IgD-negative memory B cell (primary cell): ENCODE measurements around the gene JAK1. TPM values are rescaled to one million over a fixed set of nuclear protein-coding genes. Genes with fewer than 3 reads are reported as not detected.

Experiments
- H3K27ac Mint-ChIP-seq, 3 donors: one replicate each; pipeline ENCODE4 v1.8.0; 2020 to 2022; ENCODE audit warnings: mild to moderate bottlenecking in 3 of 3, mixed read lengths in 3 of 3, moderate library complexity in 1 of 3
- H3K27me3 Mint-ChIP-seq: one replicate; pipeline ENCODE4 v1.8.0; 2021; ENCODE audit warnings: mixed read lengths
- H3K36me3 Mint-ChIP-seq: one replicate; pipeline ENCODE4 v1.8.0; 2020; ENCODE audit warnings: mild to moderate bottlenecking, mixed read lengths
- H3K4me1 Mint-ChIP-seq, 3 donors: one replicate each; pipeline ENCODE4 v1.8.0; 2020 to 2022; ENCODE audit warnings: mixed read lengths in 3 of 3, mild to moderate bottlenecking in 1 of 3
- H3K4me3 Mint-ChIP-seq, 4 donors: one replicate each; pipeline ENCODE4 v1.8.0; 2020 to 2022; ENCODE audit warnings: mild to moderate bottlenecking in 4 of 4, mixed read lengths in 4 of 4, moderate library complexity in 3 of 4
- H3K9me3 Mint-ChIP-seq, 3 donors: one replicate each; pipeline ENCODE4 v1.8.0; 2020 to 2021; ENCODE audit warnings: mixed read lengths in 3 of 3, mild to moderate bottlenecking in 1 of 3
- polyA plus RNA-seq: library from polyadenylated mRNA; unstranded; fragments of 300-500 nt; fragmentation: Illumina TruSeq; gene quantifications from one replicate; pipeline ENCODE4 v1.2.3, GENCODE V29; 2021

JAK1 gene
- polyA plus RNA-seq, 1 donor from 2014 or later: 216 TPM

GRCh38 chr1:64967381-64967780, 1.0 kb upstream of the JAK1 start:
- H3K4me1 Mint-ChIP-seq: peaks cover 27 to 31% (median 30%) of the 10 kb centered on the region in 3 donors
- no peaks in the 10 kb centered on the region for H3K36me3 Mint-ChIP-seq

DNA sequence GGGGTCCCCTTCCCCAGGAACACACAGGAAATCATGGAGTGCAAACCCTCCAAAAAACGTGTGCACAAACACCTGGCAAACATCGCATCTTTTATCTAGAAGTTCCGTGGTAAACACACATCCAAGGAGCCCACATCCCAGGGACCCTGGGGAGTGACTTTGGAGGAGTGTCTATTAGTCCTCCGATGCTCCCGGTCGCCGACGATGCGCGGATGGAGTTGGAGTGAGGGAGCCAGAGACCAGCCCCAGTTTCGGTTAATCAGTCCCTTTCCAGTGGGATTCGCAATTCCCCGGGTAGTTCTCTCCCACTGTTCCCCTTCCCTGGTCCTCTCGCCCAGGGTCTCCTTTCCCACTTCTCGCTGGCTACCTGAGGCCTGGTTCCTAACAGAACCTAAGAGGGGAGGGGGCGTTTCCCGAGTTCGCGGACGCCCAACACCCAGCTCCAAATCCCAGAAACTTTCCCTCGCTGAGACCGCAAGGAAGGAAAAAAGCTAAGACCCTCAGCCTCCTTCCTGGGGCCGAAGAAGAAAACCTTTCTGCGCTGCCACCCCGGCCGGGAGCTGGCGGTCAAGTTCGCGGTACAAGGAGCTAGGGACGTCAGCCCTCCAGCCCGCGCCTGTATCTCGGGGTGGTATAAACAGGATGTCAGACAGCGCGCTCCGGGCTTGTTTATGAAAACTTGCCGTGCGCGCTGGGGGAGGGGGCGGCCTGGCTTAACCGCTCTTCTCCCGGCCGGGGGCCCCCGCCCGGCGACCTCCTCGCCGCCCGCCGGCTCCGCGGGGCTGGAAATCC, 787 bp downstream of the JAK1 start:
- Mint-ChIP-seq H3K36me3 (no peaks in the 10 kb centered on the region), H3K27me3 (peaks cover 2% of the 10 kb centered on the region), H3K9me3 (no peaks in the 10 kb centered on the region), H3K4me3 (peak overlapping the region; percentile 94 to 98 (median 96)), H3K4me1 (peaks cover 41 to 48% (median 45%) of the 10 kb centered on the region in 3 donors), H3K27ac (peak overlapping the region; percentile 40 to 99 (median 96))

More at GRCh38 chr1:64967381-64967780, 1.0 kb upstream of the JAK1 start:
- H3K27me3 Mint-ChIP-seq: no peaks in the 10 kb centered on the region
- no peaks in the 10 kb centered on the region for H3K9me3 Mint-ChIP-seq
- H3K27ac Mint-ChIP-seq: peak overlapping the region; percentile 76 to 98 (median 97)
- peak overlapping the region; percentile 85 to 99 (median 93) for H3K4me3 Mint-ChIP-seq

- peaks cover 47 to 64% (median 50%) of the 10 kb centered on the region in 3 donors for H3K4me1 Mint-ChIP-seq
- peaks cover 2% of the 10 kb centered on the region for H3K27me3 Mint-ChIP-seq
These were observed 2.9 kb downstream of the JAK1 start for GRCh38 chr1:64963466-64963865.

GRCh38 chr1:64962441-64962840, 3.9 kb downstream of the JAK1 start:
- peak overlapping the region; percentile 40 to 94 (median 93) for H3K27ac Mint-ChIP-seq
- H3K36me3 Mint-ChIP-seq: no peaks in the 10 kb centered on the region
- no peaks in the 10 kb centered on the region for H3K9me3 Mint-ChIP-seq
- peaks cover 2% of the 10 kb centered on the region for H3K27me3 Mint-ChIP-seq
- peaks cover 51 to 65% (median 52%) of the 10 kb centered on the region in 3 donors for H3K4me1 Mint-ChIP-seq
- H3K4me3 Mint-ChIP-seq: peak overlapping the region; percentile 48 to 95 (median 86)

More at GRCh38 chr1:64963466-64963865, 2.9 kb downstream of the JAK1 start:
- Mint-ChIP-seq H3K36me3 (no peaks in the 10 kb centered on the region), H3K4me3 (peak overlapping the region; percentile 94 to 98 (median 96)), H3K9me3 (no peaks in the 10 kb centered on the region), H3K27ac (peak overlapping the region; percentile 40 to 94 (median 93))

GRCh38 chr1:64961923-64962322, 4.4 kb downstream of the JAK1 start:
- Mint-ChIP-seq H3K9me3 (no peaks in the 10 kb centered on the region), H3K27ac (peak overlapping the region; percentile 40 to 94 (median 93)), H3K36me3 (no peaks in the 10 kb centered on the region), H3K4me1 (peaks cover 46 to 60% (median 47%) of the 10 kb centered on the region in 3 donors), H3K27me3 (peaks cover 2% of the 10 kb centered on the region), H3K4me3 (peak overlapping the region; percentile 48 to 95 (median 86))

GRCh38 chr1:64960731-64961130, 5.6 kb downstream of the JAK1 start:
- Mint-ChIP-seq H3K9me3 (no peaks in the 10 kb centered on the region), H3K27me3 (peaks cover 2% of the 10 kb centered on the region), H3K4me1 (peaks cover 43 to 58% (median 46%) of the 10 kb centered on the region in 3 donors), H3K27ac (peak overlapping the region; percentile 40 to 94 (median 93)), H3K36me3 (no peaks in the 10 kb centered on the region), H3K4me3 (peak overlapping the region; percentile 48 to 89 (median 73))

GRCh38 chr1:64959986-64960385, 6.4 kb downstream of the JAK1 start:
- no peaks in the 10 kb centered on the region for H3K9me3 Mint-ChIP-seq
- peaks cover 2% of the 10 kb centered on the region for H3K27me3 Mint-ChIP-seq
- peak overlapping the region; percentile 40 to 94 (median 93) for H3K27ac Mint-ChIP-seq
- H3K36me3 Mint-ChIP-seq: no peaks in the 10 kb centered on the region
- H3K4me3 Mint-ChIP-seq: peak overlapping the region; percentile 48 to 89 (median 73)
- peaks cover 40 to 57% (median 46%) of the 10 kb centered on the region in 3 donors for H3K4me1 Mint-ChIP-seq

GRCh38 chr1:64956733-64957441, 9.5 kb downstream of the JAK1 start:
- peaks cover 2% of the 10 kb centered on the region for H3K27me3 Mint-ChIP-seq
- peaks cover 27 to 58% (median 46%) of the 10 kb centered on the region in 3 donors for H3K4me1 Mint-ChIP-seq
- H3K36me3 Mint-ChIP-seq: no peaks in the 10 kb centered on the region
- no peaks in the 10 kb centered on the region for H3K9me3 Mint-ChIP-seq
- H3K4me3 Mint-ChIP-seq: no peak overlapping the region
- H3K27ac Mint-ChIP-seq: no peak overlapping the region

GRCh38 chr1:64956010-64956640, 10.2 kb downstream of the JAK1 start:
- H3K27me3 Mint-ChIP-seq: no peaks in the 10 kb centered on the region
- no peaks in the 10 kb centered on the region for H3K9me3 Mint-ChIP-seq
- H3K4me3 Mint-ChIP-seq: no peak overlapping the region
- H3K4me1 Mint-ChIP-seq: peaks cover 26 to 55% (median 44%) of the 10 kb centered on the region in 3 donors
- H3K36me3 Mint-ChIP-seq: no peaks in the 10 kb centered on the region
- H3K27ac Mint-ChIP-seq: no peak overlapping the region

GRCh38 chr1:64955097-64956009, 11.0 kb downstream of the JAK1 start:
- no peaks in the 10 kb centered on the region for H3K27me3 Mint-ChIP-seq
- no peak overlapping the region for H3K27ac Mint-ChIP-seq
- peaks cover 28 to 55% (median 45%) of the 10 kb centered on the region in 3 donors for H3K4me1 Mint-ChIP-seq
- H3K36me3 Mint-ChIP-seq: no peaks in the 10 kb centered on the region
- H3K9me3 Mint-ChIP-seq: no peaks in the 10 kb centered on the region
- no peak overlapping the region for H3K4me3 Mint-ChIP-seq

GRCh38 chr1:64953241-64953640, 13.1 kb downstream of the JAK1 start:
- no peaks in the 10 kb centered on the region for H3K36me3 Mint-ChIP-seq
- H3K27me3 Mint-ChIP-seq: no peaks in the 10 kb centered on the region
- H3K4me1 Mint-ChIP-seq: peaks cover 43 to 57% (median 53%) of the 10 kb centered on the region in 3 donors
- H3K9me3 Mint-ChIP-seq: no peaks in the 10 kb centered on the region
- H3K4me3 Mint-ChIP-seq: peak overlapping the region in 2 of 4 donors; percentile 46 to 81
- H3K27ac Mint-ChIP-seq: no peak overlapping the region

DNA sequence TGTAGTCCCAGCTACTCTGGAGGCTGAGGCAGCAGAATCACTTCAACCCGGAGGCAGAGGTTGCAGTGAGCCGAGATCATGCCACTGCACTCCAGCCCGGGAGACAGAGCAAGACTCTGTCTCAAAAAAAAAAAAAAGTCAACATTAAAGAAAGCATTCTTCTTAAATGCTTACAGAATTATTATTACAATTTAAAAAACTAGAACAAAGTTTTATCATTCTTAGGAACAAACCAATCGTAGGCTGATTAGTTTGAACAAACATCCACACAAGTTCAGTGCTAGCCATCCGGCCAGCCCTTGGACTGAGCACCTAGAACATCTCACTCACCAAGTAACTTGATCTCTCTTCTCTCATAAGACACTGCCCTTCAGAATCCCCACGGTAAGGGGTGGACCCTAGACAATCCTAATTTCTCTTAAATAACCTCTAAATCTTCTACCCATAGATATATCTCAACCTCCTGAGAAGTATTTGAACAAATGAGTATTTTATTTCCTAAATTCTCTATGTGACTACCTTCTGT, 16.0 kb downstream of the JAK1 start:
- H3K4me1 Mint-ChIP-seq: peaks cover 63 to 72% (median 68%) of the 10 kb centered on the region in 3 donors
- peak overlapping the region in 2 of 4 donors; percentile 29 to 61 for H3K4me3 Mint-ChIP-seq

GRCh38 chr1:64948905-64949833, 17.2 kb downstream of the JAK1 start:
- peaks cover 67 to 75% (median 70%) of the 10 kb centered on the region in 3 donors for H3K4me1 Mint-ChIP-seq
- no peaks in the 10 kb centered on the region for H3K36me3 Mint-ChIP-seq
- peak overlapping the region; percentile 0 to 10 (median 1) for H3K27ac Mint-ChIP-seq
- peak overlapping the region in 2 of 4 donors; percentile 25 to 71 for H3K4me3 Mint-ChIP-seq
- H3K27me3 Mint-ChIP-seq: no peaks in the 10 kb centered on the region
- H3K9me3 Mint-ChIP-seq: no peaks in the 10 kb centered on the region

More for the DNA sequence above, 16.0 kb downstream of the JAK1 start:
- Mint-ChIP-seq H3K36me3 (no peaks in the 10 kb centered on the region), H3K27ac (peak overlapping the region in 1 of 3 donors; percentile 59), H3K9me3 (no peaks in the 10 kb centered on the region), H3K27me3 (no peaks in the 10 kb centered on the region)
